Right lobe of liver (tissue), 4 donors: Measurements from ENCODE around the gene KTN1.

Experiments used
- POLR2A ChIP-seq: fragments of 450-650 bp; IDR thresholded peaks from one replicate; pipeline ENCODE4 v1.6.1; 2017; ENCODE audit warnings: antibody characterized with exemption, mild to moderate bottlenecking
- TF ChIP-seq, protein P1 (sequence below), 4 donors: fragments of 200-600 bp in 3 of 4; fragments of 450-650 bp in 1 of 4; IDR thresholded peaks; one replicate each; pipeline versions ENCODE4 v1.5.1 to v1.8.0; 2016 to 2022; ENCODE audit warnings: antibody characterized with exemption in 4 of 4, mild to moderate bottlenecking in 2 of 4
- donor health status: DM: no; HTN: no; CAD: no.
- donor health status: DM: no; HTN: no; CAD: no.
- donor health status: DM: no; HTN: yes; CAD: no.

DNA sequence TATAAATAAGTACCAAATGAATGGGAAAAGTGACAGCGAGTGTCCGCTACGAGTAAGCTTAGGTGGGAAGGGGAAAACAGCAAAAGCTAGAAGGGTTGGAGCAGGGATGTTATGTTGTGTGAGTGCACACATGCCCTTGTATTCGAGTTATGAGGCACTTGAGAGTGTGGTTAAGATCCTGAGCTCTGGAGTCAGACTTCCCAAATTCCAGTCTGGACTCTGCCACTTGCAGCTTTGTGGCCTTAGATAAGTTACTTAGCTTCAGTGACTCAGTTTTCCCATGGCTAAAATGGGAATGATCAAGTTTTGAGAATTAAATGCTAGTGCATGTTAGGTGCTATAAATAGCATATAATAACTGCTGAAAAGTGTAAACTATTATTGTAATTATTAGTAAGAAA, 44.9 kb downstream of the KTN1 start:
- TF ChIP-seq, protein P1, sequence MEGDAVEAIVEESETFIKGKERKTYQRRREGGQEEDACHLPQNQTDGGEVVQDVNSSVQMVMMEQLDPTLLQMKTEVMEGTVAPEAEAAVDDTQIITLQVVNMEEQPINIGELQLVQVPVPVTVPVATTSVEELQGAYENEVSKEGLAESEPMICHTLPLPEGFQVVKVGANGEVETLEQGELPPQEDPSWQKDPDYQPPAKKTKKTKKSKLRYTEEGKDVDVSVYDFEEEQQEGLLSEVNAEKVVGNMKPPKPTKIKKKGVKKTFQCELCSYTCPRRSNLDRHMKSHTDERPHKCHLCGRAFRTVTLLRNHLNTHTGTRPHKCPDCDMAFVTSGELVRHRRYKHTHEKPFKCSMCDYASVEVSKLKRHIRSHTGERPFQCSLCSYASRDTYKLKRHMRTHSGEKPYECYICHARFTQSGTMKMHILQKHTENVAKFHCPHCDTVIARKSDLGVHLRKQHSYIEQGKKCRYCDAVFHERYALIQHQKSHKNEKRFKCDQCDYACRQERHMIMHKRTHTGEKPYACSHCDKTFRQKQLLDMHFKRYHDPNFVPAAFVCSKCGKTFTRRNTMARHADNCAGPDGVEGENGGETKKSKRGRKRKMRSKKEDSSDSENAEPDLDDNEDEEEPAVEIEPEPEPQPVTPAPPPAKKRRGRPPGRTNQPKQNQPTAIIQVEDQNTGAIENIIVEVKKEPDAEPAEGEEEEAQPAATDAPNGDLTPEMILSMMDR (IDR thresholded peaks at IDR 0.05) = no peak
- no peak for TF ChIP-seq POLR2A
